SIG-M5 treated with dmso at 0.1 percent for 504 hours (cell line): ENCODE measurements around the gene RFPL3.
"Not testable (repeated sequence)": the region's sequence is repeated elsewhere in the genome, so short reads cannot be mapped to it uniquely, and the experiment has no call there.

Experiments
- DNase-seq: peaks from one replicate; lab custom pipeline; 2025; ENCODE audit not compliant: unreplicated experiment; lab: John Stamatoyannopoulos, UW

The RFPL3 gene

DNA sequence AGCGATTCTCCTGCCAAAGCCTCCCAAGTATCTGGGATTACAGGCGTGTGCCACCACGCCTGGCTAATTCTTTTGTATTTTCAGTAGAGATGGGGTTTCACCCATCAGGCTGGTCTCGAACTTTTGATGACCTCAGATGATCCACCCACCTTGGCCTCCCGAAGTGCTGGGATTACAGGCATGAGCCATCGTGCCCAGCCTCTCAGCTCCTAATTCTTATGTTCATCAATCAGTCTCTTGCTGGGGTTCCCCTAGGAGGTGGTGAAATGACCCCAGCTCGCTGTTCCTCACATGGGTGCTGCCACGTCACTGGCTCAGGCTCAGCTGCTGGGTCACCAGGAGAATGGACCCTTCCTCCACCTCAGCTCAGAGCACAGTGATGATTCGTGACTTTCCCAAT, at the start of gene RFPL3:
Gene RFPL3 (plus strand): TSS at position 301 of the 400 bp plus-strand sequence. CDS start 205 bp downstream, outside the sequence.
- DNase-seq = not testable (repeated sequence)

DNA sequence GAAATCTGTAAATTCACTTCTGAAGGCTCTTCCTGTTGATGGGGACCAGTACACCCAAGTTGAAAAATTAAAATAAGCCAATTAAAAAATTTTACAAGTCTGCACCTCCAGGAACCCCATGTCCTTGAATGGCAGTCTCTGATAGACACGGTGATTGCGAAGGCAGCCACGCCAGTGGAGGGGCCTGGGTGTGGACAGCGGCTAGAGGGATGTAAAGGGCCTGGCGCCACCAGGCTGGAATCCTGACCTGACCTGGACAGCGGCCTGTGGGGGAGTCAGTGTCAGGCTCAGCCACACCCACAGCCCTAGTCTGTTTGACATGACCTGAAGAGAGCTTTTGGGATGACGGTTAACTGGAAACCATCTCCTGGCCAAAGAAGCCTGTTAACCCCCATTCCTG, 49.5 kb upstream of the RFPL3 start:
- DNase-seq = no peak

- no peak for DNase-seq
Measured at GRCh38 chr22:32308934-32309333, 48.7 kb upstream of the RFPL3 start.

DNA sequence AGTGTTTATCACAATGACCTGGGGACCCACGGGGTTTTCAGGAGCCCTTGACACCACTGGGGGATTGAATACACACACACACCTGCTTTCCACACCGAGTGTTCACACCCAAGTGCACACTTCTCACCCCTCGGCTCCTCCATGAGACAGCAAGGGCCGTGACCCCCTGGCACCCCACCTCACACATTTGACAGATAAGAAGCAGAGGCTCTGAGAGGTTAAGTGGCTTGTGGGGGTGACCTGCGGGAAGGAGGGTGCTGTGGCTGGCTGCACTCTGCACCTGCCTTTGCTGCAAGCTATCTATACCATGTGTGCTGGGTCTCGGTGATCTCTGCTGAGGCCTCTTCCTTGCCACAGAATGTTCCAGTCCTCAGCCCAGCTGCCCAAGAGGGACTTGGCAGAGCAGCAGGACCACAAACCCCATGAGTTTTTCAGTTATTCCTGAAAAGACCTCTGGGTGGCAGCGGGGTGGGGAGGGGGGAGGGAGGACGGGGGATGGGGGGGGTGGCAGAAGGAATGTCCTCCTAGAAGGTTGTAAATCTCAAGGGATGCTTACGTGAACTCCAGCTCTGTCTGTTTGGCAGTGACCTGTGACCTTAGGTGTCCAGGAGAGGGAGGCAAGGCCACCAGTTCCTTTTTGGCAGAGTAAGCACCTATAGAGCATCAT, 47.9 kb upstream of the RFPL3 start:
- no peak for DNase-seq

GRCh38 chr22:32310777-32311176, 46.9 kb upstream of the RFPL3 start:
- no peak for DNase-seq

GRCh38 chr22:32311551-32312071, 46.1 kb upstream of the RFPL3 start:
- no peak for DNase-seq

GRCh38 chr22:32312748-32313147, 44.9 kb upstream of the RFPL3 start:
- no peak for DNase-seq

DNA sequence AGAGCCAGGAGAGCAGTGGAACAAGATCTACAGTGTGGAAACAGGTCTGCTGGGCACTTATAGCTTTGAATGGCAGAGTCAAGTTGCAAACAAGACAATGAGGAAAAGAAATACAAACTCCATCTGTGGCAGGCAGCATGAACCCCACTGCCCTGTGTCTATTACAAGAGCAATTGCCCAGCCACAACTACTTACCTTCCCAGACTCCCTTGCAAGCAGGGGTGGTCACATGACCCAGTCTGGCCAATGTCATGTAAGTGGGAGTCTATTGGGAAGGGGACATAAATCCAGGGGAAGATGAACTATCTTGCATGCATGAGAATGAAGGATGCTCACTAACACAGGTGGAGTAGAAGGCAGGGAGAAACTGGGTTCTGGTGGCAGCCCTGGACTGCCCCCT, 44.1 kb upstream of the RFPL3 start:
- no peak for DNase-seq

DNA sequence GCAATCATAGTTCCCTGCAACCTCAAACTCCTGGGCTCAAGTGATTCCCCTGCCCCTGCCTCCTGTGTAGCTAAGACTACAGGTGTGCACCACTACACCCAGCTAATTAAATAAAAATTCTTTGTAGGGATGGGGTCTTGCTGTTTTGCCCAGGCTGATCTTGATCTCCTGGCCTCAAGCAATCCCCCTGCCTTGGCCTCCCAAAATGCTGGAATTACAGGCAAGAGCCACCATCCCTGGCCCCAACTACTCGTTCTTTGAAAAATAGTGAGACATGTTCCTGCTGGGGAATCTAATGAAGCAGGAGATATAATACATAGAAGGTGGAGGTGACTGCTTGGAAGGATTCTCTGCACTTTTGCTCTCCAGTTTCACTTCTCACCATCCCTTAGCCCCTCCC, 40.1 kb upstream of the RFPL3 start:
- DNase-seq = no peak

- DNase-seq = no peak
Measured at GRCh38 chr22:32318361-32318760, 39.3 kb upstream of the RFPL3 start.

DNA sequence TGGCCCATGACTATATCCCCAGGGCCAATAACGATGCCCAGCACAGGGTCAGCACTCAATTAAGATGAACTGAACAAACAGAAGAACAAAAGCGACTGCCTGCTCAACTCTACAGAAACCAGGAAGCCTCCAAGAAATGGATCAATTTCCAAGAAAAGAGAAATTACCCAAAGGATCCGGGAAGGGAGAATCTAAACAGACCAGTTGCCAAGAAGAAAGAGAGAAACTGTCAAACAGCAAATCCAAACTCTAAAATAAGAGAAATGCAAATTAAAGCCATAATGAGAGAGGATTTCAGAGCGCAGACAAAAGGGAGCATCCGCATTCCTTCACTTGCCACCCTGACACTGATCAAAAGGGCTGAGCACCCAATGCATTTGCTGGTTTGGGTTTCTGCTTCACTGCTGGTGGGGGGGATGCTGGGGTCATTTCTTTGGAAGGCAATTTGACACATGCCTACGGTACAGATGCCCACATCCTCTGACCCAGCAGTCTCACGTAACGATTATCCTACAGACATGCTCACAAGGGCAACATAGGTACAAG, 37.7 kb upstream of the RFPL3 start:
- DNase-seq = no peak

GRCh38 chr22:32322986-32323385, 34.7 kb upstream of the RFPL3 start:
- no peak for DNase-seq

DNA sequence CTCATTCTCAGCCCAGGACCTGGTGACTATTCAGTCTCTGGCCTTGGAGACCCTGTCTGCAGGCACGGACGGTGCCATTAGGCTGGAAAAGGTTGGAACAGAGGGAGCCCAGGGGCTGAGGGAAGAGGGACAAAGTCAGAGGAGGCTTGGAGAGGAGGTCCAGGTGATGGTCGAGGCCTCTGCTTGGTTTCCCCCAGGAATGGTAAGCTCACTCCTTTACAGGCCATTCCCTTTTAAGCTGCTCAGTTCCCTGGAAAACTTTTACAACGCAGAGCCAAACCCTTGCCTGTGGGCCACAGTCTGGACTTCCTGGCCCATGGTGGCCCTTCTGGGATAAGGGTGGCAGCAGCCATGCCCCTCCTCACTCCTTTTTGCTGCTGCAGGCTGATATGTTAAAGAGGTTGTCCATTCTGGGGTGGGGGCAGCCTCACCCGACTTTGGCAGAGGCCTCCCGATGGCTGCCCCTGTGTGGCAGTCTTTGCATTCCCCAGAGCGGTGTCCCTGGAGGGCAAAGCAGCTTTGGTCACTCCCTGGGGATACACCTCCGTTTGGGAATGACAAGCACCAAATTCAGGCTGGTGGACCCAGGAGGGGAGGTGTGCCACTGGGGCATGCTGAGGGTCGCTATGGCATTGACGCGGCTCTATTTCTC, 34.0 kb upstream of the RFPL3 start:
- no peak for DNase-seq

- DNase-seq = no peak
Measured at GRCh38 chr22:32324505-32325415, 32.9 kb upstream of the RFPL3 start.

- DNase-seq = no peak
Measured at GRCh38 chr22:32325416-32325801, 32.3 kb upstream of the RFPL3 start.

DNA sequence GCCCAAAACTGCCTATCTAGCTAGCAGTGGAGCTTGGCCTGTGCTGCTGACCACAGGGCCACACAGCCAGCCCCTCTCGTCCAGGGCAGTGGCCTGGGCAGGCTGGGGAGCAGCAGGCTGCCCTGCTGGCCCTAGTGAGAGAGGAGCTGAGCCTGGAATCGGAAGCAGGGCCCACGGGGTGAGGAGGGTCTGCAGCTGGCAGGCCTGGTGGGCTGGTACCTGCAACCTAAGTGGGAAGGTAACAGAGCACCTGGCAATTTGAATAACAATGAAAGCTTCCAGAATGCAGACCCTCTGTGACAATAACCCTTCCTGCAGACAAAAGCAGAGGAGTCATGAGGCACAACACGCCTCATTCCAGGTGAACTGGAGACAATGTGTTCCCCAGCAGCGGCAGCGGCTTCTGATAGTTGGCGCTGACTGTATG, 31.8 kb upstream of the RFPL3 start:
- DNase-seq = no peak

GRCh38 chr22:32326647-32327046, 31.0 kb upstream of the RFPL3 start:
- DNase-seq = no peak

DNA sequence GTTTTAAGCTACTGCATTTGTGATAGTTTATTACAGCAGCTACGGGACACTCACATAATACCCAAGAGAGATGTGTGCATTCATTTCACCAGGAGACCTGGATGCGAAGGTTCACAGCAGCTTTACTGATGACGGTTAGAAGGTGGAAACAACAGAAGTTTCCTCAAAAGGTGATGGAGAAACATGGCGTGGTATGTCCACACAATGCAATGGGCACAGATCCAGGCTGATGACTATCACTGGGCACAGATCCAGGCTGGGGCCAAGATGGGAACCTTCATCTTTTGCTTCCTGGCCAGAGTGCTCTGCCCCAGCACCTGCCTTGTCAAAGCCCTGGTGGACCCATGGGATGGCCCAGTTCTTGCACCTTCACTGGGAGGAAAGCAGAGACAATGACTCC, 30.6 kb upstream of the RFPL3 start:
- DNase-seq = no peak

- no peak for DNase-seq
Measured at GRCh38 chr22:32327596-32328171, 30.0 kb upstream of the RFPL3 start.

- no peak for DNase-seq
Measured at GRCh38 chr22:32328306-32329201, 29.1 kb upstream of the RFPL3 start.
